Measurements from ENCODE around the gene LMBRD1. TPM values are rescaled to one million over a fixed set of nuclear protein-coding genes. Genes with fewer than 3 reads are reported as not detected.

The LMBRD1 gene
- total RNA-seq, 2 experiments from 2014 or later, result 12.7 to 16.3 TPM

DNA sequence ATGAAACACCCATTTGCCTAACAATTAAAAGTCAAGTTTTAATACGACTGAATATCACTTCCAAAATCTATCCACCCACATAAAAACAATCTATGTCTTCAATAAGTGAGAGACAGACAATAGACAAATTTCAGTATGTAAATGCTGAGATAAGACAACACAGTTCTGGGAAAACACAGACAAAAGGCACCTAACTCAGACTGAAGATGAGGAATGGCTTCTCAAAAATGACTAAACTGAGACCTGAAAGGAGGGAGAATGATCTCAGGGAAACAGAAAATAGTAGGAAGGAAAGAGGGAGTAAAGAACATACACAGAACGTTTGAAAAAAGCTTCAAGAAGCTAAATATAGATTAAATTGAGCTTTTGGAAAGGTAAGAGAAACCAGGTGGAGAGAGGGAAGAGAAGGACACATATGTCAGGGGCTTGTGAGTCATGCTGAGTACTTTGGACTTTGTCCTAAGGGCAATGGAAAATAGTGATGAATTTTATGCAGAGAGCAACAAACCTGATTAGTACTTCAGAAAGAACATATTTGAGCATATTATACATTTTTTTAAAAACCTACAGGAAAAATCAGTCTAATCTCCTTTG lies 16.1 kb downstream of the LMBRD1 start:
- CTCF ChIA-PET (ENCODE audit: unreplicated experiment), result no interaction called here
- Histone ChIP-seq H4K20me1 (ENCODE audit: insufficient read depth, low read length) (no peaks in the 10 kb centered on the region), H3K36me3 (ENCODE audit: insufficient read depth, low read length) (peaks cover 27% of the 10 kb centered on the region), H3K4me3 (ENCODE audit: low read depth, low read length, poor library complexity, severe bottlenecking) (no peak overlapping the region), H3K9me3 (ENCODE audit: low read length) (no peaks in the 10 kb centered on the region), H3K27ac (ENCODE audit: low read depth, low read length, poor library complexity, severe bottlenecking) (no peak overlapping the region), H3K4me1 (ENCODE audit: insufficient read depth, low read length, poor library complexity, severe bottlenecking) (peaks cover 10% of the 10 kb centered on the region), H2AFZ (ENCODE audit: low read length) (no peak overlapping the region), H3K9me2 (ENCODE audit: insufficient read depth, low read length) (no peaks in the 10 kb centered on the region), H3K4me2 (ENCODE audit: low read length) (no peak overlapping the region), H3K79me2 (ENCODE audit: insufficient read depth, low read depth, low read length) (peaks cover 13% of the 10 kb centered on the region; the same call in 1 of the 2 replicates)
- TF ChIP-seq, protein P1, sequence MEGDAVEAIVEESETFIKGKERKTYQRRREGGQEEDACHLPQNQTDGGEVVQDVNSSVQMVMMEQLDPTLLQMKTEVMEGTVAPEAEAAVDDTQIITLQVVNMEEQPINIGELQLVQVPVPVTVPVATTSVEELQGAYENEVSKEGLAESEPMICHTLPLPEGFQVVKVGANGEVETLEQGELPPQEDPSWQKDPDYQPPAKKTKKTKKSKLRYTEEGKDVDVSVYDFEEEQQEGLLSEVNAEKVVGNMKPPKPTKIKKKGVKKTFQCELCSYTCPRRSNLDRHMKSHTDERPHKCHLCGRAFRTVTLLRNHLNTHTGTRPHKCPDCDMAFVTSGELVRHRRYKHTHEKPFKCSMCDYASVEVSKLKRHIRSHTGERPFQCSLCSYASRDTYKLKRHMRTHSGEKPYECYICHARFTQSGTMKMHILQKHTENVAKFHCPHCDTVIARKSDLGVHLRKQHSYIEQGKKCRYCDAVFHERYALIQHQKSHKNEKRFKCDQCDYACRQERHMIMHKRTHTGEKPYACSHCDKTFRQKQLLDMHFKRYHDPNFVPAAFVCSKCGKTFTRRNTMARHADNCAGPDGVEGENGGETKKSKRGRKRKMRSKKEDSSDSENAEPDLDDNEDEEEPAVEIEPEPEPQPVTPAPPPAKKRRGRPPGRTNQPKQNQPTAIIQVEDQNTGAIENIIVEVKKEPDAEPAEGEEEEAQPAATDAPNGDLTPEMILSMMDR (conservative IDR thresholded peaks at IDR 0.05; ENCODE audit: low read length), result no peak
- no peak for TF ChIP-seq EZH2phosphoT487 (IDR thresholded peaks at IDR 0.05; ENCODE audit: borderline replicate concordance, low read depth, low read length)
- intact Hi-C loops (cut with micrococcal nuclease; ENCODE audit: unreplicated experiment), result no loop called here
- POLR2A ChIA-PET, result interaction anchor here (0.5 to 1.6 kb wide), 4 partner anchors 11 to 126 kb away, joined by 3 to 5 read pairs (median 4); no protein-coding TSS in a partner anchor
- DNase-seq (ENCODE audit: low spot score), result no peak
- BruUV-seq (replicated peaks), result no TSS peak

DNA sequence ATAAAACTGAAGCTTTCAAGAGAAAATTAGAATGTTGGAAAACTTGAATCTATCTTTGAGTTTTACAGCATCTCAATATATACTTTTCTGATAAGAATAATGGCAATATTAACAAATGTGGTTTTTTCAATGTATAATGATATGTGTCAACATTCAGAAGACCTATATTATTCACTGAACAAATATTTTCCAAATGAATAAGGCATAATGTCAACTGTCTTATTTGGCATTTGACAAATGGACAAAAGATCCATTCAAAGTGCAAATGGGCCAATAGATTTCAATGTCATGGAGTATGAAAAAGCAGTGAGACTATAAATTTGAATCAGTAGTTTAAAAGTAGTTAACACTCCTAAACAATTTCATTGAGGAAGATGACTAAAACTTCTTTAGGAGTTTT lies 20.9 kb downstream of the LMBRD1 start:
- CTCF ChIA-PET (ENCODE audit: unreplicated experiment), result no interaction called here
- TF ChIP-seq EZH2phosphoT487 (IDR thresholded peaks at IDR 0.05; ENCODE audit: borderline replicate concordance, low read depth, low read length), result no peak
- TF ChIP-seq, protein P1 (conservative IDR thresholded peaks at IDR 0.05; ENCODE audit: low read length), result no peak
- intact Hi-C loops (cut with micrococcal nuclease; ENCODE audit: unreplicated experiment), result no loop called here
- POLR2A ChIA-PET, result interaction anchor here (0.6 kb wide), 1 partner anchor 13 kb away, joined by 3 read pairs; no protein-coding TSS in a partner anchor
- Histone ChIP-seq H3K9me3 (ENCODE audit: low read length) (no peaks in the 10 kb centered on the region), H3K36me3 (ENCODE audit: insufficient read depth, low read length) (peaks cover 41% of the 10 kb centered on the region), H3K79me2 (ENCODE audit: insufficient read depth, low read depth, low read length) (no peaks in the 10 kb centered on the region), H3K4me1 (ENCODE audit: insufficient read depth, low read length, poor library complexity, severe bottlenecking) (no peaks in the 10 kb centered on the region), H4K20me1 (ENCODE audit: insufficient read depth, low read length) (no peaks in the 10 kb centered on the region), H3K4me3 (ENCODE audit: low read depth, low read length, poor library complexity, severe bottlenecking) (no peak overlapping the region), H3K4me2 (ENCODE audit: low read length) (no peak overlapping the region), H2AFZ (ENCODE audit: low read length) (no peak overlapping the region), H3K27ac (ENCODE audit: low read depth, low read length, poor library complexity, severe bottlenecking) (no peak overlapping the region), H3K9me2 (ENCODE audit: insufficient read depth, low read length) (no peaks in the 10 kb centered on the region)
- DNase-seq (ENCODE audit: low spot score), result no peak
- BruUV-seq (replicated peaks), result no TSS peak

DNA sequence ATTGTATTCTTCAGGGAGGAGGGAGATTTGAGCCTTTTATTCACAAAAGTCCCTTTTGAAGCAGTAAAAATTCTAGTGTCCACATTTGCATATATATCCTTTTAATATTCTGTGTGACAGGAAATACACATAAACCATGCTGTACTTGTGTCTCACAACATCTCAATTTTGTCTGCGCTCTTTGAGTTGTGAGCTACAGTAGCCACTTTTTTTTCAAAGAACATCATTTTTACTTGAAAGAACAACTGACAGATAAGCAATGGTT lies 21.3 kb downstream of the LMBRD1 start:
- BruUV-seq (replicated peaks), result no TSS peak
- TF ChIP-seq EZH2phosphoT487 (IDR thresholded peaks at IDR 0.05; ENCODE audit: borderline replicate concordance, low read depth, low read length), result no peak
- TF ChIP-seq, protein P1 (conservative IDR thresholded peaks at IDR 0.05; ENCODE audit: low read length), result no peak
- Histone ChIP-seq H3K36me3 (ENCODE audit: insufficient read depth, low read length) (peaks cover 41% of the 10 kb centered on the region), H2AFZ (ENCODE audit: low read length) (no peak overlapping the region), H3K4me2 (ENCODE audit: low read length) (no peak overlapping the region), H3K9me2 (ENCODE audit: insufficient read depth, low read length) (no peaks in the 10 kb centered on the region), H3K4me3 (ENCODE audit: low read depth, low read length, poor library complexity, severe bottlenecking) (no peak overlapping the region), H4K20me1 (ENCODE audit: insufficient read depth, low read length) (no peaks in the 10 kb centered on the region), H3K9me3 (ENCODE audit: low read length) (no peaks in the 10 kb centered on the region), H3K27ac (ENCODE audit: low read depth, low read length, poor library complexity, severe bottlenecking) (no peak overlapping the region), H3K4me1 (ENCODE audit: insufficient read depth, low read length, poor library complexity, severe bottlenecking) (no peaks in the 10 kb centered on the region), H3K79me2 (ENCODE audit: insufficient read depth, low read depth, low read length) (no peaks in the 10 kb centered on the region)
- intact Hi-C loops (cut with micrococcal nuclease; ENCODE audit: unreplicated experiment), result no loop called here
- CTCF ChIA-PET (ENCODE audit: unreplicated experiment), result no interaction called here
- POLR2A ChIA-PET, result interaction anchor here (0.6 kb wide), 2 partner anchors 12 to 121 kb away, joined by 3 read pairs; no protein-coding TSS in a partner anchor
- DNase-seq (ENCODE audit: low spot score), result no peak

All from OCI-LY7 (cell line).